T1000 (cell line): ENCODE data around the gene ILK.

Source experiments
- DNase-seq: peaks from one replicate; lab custom pipeline; 2025; ENCODE audit warnings: mixed read lengths; lab: John Stamatoyannopoulos, UW

The ILK gene

DNA sequence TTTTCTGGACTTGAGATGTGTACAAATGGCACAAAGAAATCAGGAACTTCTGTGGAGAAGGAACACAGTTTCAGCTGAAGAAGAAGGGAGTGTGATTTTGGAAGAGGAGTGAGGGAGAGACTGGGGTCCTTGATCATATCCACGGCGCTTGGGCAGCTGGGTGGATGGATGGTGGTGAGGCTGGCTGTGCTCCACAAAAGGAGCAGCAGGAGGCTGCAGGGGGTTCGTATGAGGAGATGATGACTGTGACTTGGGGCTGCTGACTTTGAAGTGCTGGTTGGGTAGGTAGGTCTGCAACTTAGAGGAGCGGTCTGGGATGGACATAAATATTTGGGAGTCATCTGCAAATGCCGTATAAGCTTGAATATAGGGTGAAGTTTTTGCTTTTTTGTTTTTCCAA lies 53.4 kb downstream of the ILK start:
- no peak for DNase-seq

GRCh38 chr11:6657346-6657745 lies 53.8 kb downstream of the ILK start:
- no peak for DNase-seq

DNA sequence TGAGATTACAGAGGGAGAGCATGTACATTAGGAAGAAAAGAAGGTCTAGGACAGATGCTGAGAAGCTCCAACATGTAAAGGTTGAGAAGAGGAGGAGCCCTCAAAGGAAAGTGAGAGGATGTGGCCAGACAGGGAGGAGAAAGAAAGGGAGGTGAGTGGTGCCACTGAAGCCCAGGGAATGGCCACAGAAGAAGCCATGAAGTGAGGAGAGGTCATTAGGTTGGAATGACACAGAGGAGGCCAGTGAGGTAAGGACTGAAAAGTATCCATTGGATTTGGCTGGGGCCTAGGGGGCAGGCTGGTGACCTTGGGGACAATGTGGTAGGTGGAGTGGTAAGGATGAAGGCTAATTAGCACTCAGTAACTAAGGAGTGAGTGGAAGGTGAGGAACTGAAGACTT lies 55.1 kb downstream of the ILK start:
- no peak for DNase-seq
